GM10248 (cell line): Measurements from ENCODE around the gene IVNS1ABP.
"Not testable (repeated sequence)": the region's sequence is repeated elsewhere in the genome, so short reads cannot be mapped to it uniquely, and the experiment has no call there.

Experiments used
- CTCF ChIA-PET: fragments of 300-600 bp; sonication (Branson Sonifier 250); formaldehyde crosslinking; extraction: SDS; loops from one replicate; lab custom pipeline; 2021; ENCODE audit warnings: antibody characterized with exemption; lab: Yijun Ruan, JAX
- POLR2A ChIA-PET: fragments of 350-650 bp; sonication (Branson Sonifier 250); formaldehyde crosslinking; extraction: SDS; loops from one replicate; lab custom pipeline; 2020; ENCODE audit warnings: antibody characterized with exemption; lab: Yijun Ruan, JAX
- DNase-seq: peaks from one replicate; pipeline ENCODE4 v3.0.0; 2012; ENCODE audit errors: extremely low spot score
- TF ChIP-seq, protein P1 (sequence below): IDR thresholded peaks from 2 replicates; pipeline ENCODE4 v1.5.1; 2012; ENCODE audit warnings: mild to moderate bottlenecking, low read depth; ENCODE audit errors: extremely low read depth, missing control alignments, control extremely low read depth

Gene IVNS1ABP

DNA sequence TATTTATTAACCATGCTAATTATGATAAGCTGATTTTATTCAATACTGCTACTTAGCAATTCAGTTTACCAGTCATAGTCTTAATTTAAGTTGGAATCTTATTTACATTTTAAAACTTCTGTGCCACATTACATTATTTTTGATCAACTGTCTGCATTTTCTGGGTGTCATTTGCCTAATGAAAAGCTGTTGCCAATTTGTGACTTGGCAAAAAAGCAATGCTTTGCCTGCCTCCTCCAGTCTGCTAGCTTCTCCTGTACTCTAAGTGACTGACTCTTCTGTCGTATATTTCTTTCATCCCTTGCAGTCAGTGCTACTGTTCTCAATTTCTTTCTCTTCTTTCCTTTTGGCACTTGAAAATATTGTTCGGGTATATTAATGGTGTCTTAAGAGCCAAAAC, 5.6 kb upstream of the IVNS1ABP start:
- CTCF ChIA-PET, result interaction anchor here (2.8 kb wide), 1 partner anchor 15 kb away, joined by 7 read pairs; no protein-coding TSS in a partner anchor
- TF ChIP-seq, protein P1, sequence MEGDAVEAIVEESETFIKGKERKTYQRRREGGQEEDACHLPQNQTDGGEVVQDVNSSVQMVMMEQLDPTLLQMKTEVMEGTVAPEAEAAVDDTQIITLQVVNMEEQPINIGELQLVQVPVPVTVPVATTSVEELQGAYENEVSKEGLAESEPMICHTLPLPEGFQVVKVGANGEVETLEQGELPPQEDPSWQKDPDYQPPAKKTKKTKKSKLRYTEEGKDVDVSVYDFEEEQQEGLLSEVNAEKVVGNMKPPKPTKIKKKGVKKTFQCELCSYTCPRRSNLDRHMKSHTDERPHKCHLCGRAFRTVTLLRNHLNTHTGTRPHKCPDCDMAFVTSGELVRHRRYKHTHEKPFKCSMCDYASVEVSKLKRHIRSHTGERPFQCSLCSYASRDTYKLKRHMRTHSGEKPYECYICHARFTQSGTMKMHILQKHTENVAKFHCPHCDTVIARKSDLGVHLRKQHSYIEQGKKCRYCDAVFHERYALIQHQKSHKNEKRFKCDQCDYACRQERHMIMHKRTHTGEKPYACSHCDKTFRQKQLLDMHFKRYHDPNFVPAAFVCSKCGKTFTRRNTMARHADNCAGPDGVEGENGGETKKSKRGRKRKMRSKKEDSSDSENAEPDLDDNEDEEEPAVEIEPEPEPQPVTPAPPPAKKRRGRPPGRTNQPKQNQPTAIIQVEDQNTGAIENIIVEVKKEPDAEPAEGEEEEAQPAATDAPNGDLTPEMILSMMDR, result no peak

GRCh38 chr1:185321653-185322221, 4.7 kb upstream of the IVNS1ABP start:
- DNase-seq, CTCF ChIA-PET: not testable (repeated sequence)
- POLR2A ChIA-PET, result interaction anchor here (0.6 kb wide), 1 partner anchor 26 kb away, joined by 3 read pairs; no protein-coding TSS in a partner anchor

More for the DNA sequence above, 5.6 kb upstream of the IVNS1ABP start:
- DNase-seq, result no peak
- POLR2A ChIA-PET, result no interaction called here

- DNase-seq, CTCF ChIA-PET: not testable (repeated sequence)
- POLR2A ChIA-PET, result interaction anchor here (0.6 kb wide), 1 partner anchor 26 kb away, joined by 3 read pairs; no protein-coding TSS in a partner anchor
Observed at GRCh38 chr1:185321104-185321503, 4.1 kb upstream of the IVNS1ABP start.

DNA sequence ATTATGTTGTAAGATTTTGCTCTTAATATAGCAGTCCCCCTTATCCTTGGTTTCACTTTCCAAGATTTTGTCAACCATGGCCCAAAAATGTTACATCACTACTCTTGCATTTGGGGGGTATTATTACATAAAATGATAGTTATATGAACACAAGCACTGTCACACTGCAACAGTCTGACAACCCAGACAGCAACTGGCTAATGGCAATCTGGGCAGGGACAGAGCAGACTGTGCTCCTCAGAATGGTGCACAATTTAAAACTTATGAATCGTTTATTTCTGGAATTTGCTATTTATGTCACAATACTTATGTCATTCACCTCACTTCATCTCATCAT, 2.1 kb upstream of the IVNS1ABP start:
- ChIA-PET CTCF (interaction anchor here (1.4 to 2.1 kb wide), 2 partner anchors 80 to 149 kb away, joined by 3 to 4 read pairs; no protein-coding TSS in a partner anchor), POLR2A (no interaction called here)
- TF ChIP-seq, protein P1, result no peak
- DNase-seq, result no peak

DNA sequence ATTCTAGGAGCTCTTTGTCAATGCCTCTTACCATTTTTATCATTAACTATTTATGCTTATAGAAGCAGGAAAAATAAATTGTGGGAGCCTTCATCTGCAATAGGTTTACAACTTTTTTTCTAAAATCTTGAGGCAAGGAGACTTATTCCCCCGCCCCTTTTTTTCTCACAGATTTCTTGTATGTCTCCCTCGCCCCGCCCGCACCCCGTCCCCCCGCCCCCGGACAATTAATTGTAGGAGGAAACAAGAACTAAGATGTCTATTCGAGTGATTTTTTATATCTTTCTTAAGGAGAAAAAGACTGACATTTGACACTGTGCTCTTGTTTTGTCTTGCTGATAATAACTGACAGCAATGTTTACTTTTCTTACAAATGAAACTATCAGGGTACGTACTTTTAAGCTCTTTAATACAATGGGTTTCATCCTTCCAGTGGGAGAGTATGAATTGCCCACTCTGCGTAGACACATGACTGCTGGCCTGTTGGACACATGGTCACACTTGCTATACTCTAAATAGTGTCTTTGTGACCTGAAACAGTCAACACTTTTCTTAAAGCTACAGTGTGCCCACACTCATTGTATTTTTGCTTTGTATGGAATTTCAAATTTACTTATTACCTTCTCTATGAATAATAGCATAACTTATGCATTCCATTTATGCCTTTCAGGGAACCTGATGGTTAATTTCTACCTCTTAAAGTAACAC, 1.5 kb upstream of the IVNS1ABP start:
- ChIA-PET POLR2A (interaction anchor here (1.4 kb wide), 1 partner anchor 240 kb away, joined by 3 read pairs; no protein-coding TSS in a partner anchor), CTCF (interaction anchor here (0.8 to 2.3 kb wide), 10 partner anchors 8 to 278 kb away, joined by 3 to 8 read pairs (median 4); no protein-coding TSS in a partner anchor)
- DNase-seq, result no peak
- TF ChIP-seq, protein P1, result no peak

- POLR2A ChIA-PET, result interaction anchor here (1.4 to 1.8 kb wide), 3 partner anchors 21 to 241 kb away, joined by 3 to 9 read pairs (median 6); no protein-coding TSS in a partner anchor
- TF ChIP-seq, protein P1, result no peak
- CTCF ChIA-PET, result interaction anchor here (0.8 to 2.3 kb wide), 11 partner anchors 8 to 278 kb away, joined by 3 to 8 read pairs (median 4); no protein-coding TSS in a partner anchor
- DNase-seq, result peak; percentile 62
Observed at GRCh38 chr1:185317886-185318310, 855 bp upstream of the IVNS1ABP start.

GRCh38 chr1:185316163-185317033, 645 bp downstream of the IVNS1ABP start:
- TF ChIP-seq, protein P1, result peak; percentile 11
- peak; percentile 89 for DNase-seq
- CTCF ChIA-PET, result interaction anchor here (0.8 to 2.3 kb wide), 8 partner anchors 10 to 364 kb away, joined by 3 to 8 read pairs (median 4); no protein-coding TSS in a partner anchor
- POLR2A ChIA-PET, result interaction anchor here (0.7 to 1.8 kb wide), 8 partner anchors 21 to 280 kb away, joined by 3 to 9 read pairs (median 4); partner anchors contain the start of gene SWT1
